ENCODE data around the gene HNMT.
"Not testable (repeated sequence)": the region's sequence is repeated elsewhere in the genome, so short reads cannot be mapped to it uniquely, and the experiment has no call there.

Gene HNMT

DNA sequence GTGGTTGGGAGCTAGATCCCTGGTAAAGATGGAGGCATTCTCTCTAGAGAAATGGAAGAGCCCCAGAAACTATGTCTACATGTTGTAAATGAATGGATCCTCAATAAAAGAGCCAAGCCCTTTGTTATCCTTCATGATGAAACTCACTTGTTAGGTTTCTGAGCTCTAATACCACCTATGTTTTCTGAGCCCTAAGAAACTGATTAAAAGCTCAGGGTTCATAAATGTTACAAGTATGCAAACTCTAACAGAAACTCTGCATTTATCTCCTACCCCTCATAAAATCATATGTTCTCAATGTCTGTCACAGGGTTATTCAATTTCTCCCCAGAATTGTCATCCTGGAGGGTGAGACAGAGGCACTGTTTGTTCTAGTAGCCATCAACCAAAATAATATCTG is 18.0 kb upstream of the HNMT start:
- DNase-seq (ENCODE audit: low read depth): no peak

DNA sequence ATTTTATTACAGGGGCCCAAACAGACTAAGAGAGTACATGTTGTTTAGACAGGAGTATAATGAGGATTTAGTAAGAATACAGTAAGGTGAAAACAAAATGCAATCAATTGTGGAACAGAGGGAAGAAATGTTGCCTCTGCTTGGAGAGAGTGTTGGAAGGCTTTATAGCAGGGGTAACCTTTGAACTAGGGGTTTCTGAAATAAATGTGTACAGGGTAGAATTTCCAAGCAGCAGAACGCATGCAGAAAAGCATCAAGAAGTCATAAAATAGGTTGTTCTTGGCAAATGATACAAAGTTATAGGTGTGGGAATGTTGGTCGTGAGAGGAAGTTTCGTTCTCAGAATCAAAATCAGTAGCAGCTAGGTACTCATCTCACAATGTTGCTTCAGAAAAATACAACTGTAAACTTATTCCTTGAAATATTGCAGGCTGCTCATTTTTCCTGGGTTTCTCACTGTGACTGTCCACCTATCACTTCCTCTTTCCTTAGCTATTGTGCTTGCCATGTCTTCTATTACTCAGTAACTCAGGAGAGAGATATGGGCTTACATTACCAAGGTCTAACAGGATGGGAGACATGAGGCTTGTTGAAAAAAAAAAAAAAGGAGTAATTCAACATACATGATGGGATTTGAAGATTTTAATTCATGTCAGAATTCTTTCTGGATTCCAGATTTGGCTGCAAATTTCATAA is 17.1 kb upstream of the HNMT start:
- DNase-seq (ENCODE audit: low read depth): no peak

DNA sequence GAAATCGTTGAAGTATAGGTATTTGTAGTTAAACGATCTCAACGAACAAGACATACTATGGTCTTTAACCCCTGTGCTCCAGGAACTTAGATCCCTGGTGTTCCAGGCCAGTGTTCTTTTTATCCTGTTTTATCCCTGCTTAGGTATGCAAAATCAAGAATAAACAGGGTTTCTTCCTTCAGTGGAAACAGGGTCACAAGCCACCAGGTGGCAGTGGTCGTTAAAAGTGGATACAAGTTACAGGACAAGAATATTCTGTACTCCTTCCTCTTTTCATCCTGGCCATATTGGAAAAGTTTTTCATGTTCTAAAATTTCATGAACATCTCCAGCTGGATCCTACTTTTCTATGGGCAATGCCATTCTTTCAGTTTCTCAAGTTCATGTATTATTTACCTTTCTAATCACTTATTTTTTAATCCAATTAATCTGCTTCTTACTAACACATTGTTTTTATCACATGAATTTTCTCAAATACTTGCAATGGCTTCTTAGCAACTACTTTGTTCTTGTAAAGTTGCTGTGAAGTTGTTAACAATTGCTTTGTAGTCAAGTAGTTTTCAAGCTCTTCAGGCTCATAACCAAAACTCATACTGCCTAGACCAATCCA is 16.4 kb upstream of the HNMT start:
- DNase-seq (ENCODE audit: low read depth): no peak

DNA sequence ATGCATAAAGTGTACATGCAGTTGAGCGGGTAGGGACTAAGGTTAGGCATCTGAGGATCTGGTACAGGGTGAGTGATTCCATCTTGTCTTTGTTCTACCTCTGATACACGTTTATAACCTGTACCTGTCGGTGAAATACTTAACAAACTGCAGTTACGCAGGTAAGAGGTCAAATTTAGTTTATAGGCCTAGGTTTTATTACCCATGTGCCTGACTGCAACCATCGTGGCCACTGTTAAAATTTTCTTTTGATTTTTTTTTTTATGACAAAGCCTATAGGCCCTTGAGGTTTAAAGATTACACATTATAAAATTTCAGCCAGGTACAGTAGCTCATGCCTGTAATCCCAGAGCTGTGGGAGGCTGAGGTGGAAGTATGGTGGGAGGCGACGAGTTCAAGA is 15.4 kb upstream of the HNMT start:
- DNase-seq (ENCODE audit: low read depth): no peak

DNA sequence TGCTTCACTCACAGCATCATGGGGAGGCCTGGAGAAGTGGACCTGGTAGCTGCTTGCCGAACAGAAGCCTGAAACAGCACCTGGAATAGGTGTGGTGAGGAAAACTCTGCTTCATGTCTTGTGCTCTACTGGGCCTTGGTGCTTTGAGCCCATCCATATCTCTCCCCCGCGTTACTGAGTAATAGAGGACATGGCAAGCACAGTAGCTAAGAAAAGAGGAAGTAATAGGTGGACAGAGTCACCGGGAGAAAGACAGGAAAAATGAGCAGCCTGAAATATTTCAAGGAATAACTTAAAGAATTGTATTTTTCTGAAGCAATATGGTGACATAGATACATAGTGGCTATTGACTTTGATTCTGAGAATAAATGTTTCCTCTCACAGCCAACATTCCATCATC is 14.0 kb upstream of the HNMT start:
- no peak for DNase-seq (ENCODE audit: low read depth)

DNA sequence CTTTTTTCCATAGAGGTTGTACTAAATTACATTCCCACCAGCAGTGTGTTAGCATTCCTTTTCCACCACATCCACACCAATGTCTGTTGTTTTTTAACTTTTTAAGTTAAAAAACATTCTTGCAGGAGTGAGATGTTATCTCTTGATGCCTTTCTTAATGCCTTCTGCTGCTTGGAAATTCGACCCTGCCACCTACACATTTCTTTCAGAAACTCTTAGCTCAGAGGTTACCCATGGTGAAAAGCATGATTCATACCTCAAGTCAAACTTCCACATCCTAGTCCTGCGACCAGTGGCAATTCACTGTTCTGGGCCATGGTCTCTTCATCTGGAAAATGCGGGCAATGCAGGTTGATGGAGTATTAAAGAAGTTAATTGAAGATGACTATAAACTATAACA is 12.7 kb upstream of the HNMT start:
- no peak for DNase-seq (ENCODE audit: low read depth)

DNA sequence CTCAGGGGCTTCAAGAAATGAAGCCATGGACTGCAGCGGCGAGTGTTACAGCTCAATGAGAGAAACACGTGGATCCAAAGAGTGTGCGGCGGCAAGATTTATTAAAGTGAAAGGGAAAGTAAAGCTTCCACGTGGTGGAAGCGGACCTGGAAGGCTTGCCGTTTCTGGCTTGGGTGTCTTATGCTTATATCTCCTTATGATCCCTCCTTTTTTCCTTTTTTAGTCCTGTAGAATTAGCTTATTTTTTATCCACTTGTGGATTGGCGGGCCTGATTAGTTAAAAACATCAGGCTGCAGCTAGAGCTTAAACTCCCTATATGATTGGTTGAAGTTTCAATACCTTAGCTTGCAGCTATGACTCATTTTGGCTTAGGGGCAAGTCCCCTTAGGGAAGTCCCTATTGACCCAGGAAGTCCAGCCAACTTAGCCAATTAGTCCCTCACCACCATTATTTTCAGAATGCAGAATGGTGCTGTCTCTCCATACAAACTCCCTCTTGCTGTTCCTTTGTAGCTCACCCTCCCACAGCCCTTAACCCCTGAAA is 11.6 kb upstream of the HNMT start:
- DNase-seq (ENCODE audit: low read depth): no peak

DNA sequence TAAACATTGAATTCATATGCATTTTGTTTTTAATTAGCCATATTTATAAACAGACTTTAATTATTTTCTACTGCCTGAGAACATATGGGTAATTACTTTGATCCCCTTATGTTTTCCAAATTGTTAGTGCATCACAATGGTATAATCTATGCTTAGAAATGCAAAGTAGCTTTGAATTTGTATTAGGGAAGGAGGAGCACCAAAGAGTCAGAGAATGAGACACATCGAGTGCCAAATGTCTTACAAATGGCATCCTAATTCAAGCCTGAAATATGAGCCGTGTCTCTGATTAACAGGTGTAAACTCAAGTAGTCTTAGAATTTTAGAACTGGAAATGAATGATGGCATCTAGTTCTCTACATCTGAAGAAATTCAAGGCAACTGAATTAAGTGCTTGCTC is 8.7 kb upstream of the HNMT start:
- DNase-seq (ENCODE audit: low read depth): no peak

DNA sequence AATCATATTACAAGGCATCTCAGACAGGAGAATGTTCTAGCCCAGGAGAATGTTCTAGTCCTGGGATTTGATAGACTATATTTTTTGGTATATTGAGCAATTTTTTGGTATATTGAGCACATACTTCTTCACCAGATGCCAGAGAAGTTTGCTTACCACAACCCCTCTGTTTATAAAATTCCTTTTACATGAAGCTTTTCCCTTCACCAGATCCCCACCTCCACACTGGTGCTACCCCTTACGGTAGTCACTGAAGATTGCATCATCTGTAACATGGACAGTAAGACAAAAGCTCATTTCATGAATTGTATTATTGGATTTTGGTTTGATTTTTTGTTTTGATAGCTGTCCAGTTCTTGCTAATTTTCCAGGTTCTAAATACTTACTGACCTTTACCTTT is 7.2 kb upstream of the HNMT start:
- no peak for DNase-seq (ENCODE audit: low read depth)

DNA sequence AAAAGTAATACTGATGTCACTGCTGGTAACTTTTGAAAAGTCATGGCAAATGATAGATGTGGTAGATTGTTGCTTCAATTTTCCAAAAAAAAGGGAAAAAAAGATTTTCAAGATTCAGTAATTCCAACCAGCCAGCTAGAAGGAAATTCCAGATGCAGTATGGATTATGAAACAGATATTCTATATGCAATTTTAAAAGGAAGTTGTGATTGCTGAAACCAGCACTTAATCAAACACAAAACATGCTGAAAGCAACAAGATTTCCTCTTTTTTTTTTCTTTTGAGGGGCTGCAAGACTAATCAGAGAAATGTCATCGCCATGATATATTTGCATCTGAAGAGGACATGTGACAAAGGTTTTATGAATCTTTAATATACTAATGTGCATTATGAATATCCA is 5.1 kb upstream of the HNMT start:
- no peak for DNase-seq (ENCODE audit: low read depth)

DNA sequence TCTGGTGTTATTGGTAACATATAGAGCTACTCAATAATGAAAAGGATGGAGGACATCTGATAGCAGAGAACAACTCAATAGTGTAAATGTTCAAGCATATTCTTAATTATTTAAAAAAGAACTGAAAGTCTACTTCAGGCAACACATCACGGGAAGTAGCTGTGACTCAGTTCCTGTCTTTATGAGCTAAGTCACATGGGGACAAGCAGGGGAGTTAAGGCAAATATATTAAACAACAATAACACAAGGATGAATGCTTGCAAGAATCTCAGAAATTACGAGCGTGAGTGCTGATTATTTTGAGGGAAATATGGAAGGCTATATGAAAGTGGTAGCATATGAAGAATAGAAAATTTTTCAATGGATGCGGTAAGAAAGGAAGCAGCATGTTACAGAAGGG is 4.0 kb upstream of the HNMT start:
- DNase-seq (ENCODE audit: low read depth): no peak

DNA sequence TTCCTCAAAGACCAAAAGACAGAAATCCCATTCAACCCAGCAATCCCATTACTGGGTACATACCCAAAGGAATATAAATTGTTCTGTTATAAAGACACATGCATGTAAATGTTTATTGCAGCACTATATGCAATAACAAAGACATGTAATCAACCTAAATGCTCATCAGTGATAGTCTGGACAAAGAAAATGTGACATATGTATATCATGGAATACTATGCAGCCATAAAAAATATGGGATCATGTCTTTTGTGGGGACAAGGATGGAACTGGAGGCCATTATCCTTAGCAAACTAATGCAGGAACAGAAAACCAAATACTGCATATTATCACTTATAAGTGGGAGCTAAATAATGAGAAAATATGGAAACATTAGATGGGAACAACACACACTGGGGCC is 2.7 kb upstream of the HNMT start:
- DNase-seq (ENCODE audit: low read depth): no peak

DNA sequence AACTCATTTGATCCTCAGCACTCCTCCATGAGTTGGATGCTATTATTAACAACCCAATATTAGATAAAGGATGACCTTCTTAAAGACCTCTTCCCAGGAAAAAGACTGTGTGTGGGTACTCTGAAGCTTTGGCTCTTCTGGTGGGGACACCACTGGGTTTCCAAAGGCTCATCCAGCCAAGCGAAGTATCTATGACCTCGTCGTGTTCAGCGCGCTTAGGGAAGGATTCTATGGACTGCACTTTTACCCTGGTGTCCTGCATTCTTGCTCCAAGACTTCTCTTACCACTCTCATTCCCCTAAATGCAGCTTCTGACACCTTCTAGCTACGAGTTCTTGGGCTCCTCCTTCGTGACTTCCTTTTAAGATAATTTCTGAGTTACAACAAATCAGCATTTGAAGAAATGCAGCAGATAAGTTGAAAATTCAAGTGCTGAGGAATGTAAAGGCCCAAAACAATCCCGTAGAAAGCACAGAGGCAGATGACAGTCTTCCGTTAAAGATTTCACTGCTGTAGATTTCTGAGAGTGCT is 673 bp upstream of the HNMT start:
- no peak for DNase-seq (ENCODE audit: low read depth)

DNA sequence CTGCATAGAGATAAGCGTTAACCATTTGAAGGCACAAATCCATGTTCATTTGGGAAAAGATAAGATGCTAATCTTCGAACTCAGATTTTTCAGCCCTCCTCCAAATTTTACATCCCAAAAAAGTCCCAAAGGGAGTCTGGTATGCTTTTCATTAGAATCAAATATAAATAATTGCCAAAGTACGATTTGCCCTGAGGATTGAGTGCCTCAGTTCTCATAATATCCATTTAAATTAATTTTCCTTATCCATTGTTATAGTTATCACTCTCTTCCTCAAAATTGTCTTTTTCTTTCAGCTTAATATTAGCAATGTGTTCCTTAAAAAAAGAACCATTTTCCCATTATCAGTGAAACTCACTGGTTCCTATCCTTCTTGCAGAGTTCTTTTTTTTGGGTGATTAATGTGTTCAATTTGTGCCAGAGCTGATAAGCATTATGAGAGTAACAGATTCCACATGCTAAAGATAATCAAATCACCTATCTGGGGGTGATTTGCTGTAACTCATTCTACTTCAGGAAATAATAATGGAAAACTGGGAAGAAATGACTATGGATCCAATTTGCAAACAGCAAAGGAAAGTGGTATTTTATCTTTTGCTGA is 686 bp downstream of the HNMT start:
- DNase-seq (ENCODE audit: low read depth): no peak

DNA sequence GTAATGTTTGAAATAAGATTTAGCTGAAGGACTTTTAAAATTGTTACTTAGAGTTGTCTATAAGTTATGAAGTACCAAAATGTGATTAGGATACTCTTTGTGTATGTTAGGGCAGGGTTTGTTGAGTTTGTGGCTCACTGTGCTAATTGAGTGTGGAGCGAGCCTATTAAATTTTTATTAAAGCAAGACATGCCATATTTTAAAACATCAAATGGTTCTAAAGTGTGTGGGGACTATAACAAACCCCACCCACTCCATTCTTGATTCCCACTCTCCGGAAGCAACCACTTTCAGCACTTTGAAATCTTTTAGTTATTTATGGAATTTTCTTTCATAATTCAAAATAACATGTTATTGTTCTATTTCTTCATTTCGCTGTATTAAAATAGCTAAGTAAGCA is 1.8 kb downstream of the HNMT start:
- DNase-seq (ENCODE audit: low read depth): no peak

DNA sequence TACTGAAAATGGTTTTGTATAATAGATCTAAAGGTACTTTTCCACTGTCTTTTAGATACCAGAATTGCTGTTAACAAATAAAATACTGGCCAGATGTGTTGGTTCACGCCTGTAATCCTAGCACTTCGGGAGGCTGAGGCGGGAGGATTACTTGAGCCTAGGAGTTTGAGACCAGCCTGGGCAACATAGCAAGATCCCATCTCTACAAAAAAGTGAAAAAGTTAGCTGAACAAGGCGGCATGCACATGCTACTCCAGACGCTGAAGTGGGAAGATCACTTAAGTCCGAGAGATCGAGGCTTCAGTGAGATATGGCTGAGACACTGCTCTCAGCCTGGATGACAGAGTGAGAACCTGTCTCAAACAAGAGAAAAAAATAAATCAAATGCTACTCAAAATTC is 2.8 kb downstream of the HNMT start:
- no peak for DNase-seq (ENCODE audit: low read depth)

DNA sequence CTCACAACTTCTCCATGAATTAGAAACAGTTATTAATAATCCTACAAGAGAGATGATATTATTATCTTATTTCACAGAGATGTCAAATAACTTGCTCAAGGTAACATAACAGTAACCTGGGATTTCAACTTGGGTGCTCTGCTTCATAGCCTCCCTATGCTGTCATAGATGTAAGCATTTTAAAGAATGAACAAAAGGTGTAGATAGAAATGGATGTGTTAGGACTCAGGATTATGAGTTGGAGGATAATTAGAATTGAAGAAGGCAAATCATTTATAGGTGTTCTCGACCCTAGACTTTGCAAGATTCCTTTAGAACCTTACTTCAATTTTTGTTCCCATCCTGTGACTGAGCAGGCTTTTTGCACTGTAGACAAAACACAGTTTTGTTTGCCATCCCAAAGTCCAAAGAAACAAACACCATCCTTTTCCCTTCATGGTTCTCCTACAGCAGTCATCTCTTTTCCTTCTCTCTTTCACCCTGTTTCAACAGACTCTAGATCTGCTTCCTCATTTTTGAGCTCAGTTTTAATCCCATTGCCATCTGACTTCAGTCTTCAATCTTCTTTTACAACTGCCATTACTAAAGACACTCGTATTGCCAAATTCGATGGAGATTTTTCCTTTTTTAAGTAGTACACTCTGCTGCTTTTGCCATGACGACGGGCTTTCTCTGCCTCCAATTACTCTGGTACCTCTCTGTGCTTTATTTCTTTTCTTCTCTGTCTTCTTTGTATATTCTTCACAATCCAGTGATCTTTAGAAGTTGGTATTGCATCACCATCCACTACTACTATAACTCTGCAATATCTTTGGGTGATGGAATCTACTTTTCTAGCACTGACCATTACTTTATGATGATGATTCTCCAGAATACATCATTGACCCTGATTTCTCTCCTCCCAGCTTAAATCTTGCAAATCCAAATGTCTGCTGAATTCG is 4.5 kb downstream of the HNMT start:
- no peak for DNase-seq (ENCODE audit: low read depth)

DNA sequence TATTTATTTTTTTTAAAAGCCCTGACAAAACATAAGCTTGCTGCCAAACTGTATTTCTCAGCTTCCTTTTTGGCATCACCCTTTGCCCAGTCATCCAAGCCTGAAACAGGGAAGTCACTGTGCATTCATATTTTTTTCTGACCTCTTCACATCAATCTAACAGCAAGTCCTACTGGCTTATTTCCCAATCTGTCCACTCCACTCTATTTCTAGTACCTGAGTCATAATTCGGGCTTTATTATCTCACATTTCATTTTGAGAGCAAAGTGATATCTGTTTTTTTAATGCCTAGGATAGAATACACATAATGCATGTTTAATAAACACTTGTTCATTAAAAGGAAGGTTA is 5.1 kb downstream of the HNMT start:
- no peak for DNase-seq (ENCODE audit: low read depth)

DNA sequence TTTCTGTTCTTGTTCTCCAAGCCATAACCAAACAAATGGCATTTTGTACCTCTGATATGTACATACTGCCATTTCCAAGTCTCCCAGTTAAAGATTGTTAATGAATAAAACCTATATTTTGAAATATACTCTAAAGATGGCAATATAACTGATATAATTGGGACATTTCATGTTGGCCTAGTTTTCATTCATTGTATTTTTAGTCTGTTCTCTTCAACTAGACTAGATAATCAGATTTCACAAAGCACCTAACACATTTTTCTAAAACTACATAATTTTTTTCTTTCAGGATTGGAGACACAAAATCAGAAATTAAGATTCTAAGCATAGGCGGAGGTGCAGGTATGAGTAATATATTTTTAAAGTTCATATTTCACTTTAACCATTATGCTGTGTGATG is 5.6 kb downstream of the HNMT start:
- no peak for DNase-seq (ENCODE audit: low read depth)

DNA sequence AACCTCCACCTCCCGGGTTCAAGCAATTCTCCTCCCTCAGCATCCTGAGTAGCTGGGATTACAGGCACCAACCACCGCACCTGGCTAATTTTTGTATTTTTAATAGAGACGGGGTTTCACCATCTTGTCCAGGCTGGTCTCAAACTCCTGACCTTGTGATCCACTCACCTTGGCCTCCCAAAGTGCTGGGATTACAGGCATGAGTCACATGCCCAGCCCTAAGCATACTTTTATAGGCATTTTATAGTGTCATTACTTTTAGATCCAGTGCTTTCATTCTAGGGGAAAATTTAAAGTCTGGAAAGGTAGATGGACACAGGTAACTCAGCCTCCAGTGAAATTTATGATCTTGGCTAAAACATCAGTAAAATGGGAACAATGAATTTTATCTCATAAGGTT is 7.0 kb downstream of the HNMT start:
- DNase-seq (ENCODE audit: low read depth): not testable (repeated sequence)

DNA sequence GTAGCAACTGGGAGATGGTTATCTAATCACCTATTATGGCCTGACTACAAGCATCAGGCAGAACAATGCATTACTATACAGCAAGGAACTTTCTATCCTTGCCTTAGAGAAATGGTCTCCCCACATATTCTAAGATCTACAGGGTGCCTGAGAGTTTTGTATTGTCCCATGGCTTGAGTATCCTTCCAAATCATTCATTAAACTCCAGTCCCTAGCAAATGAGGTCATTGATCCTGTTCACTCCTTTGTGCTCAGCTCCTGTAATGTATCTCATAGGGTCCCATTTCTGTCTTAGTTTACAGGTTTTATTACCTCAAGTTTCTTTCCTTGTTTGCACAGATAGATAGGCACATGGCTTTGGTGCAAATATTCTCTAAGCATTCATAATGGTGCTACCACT is 9.0 kb downstream of the HNMT start:
- DNase-seq (ENCODE audit: low read depth): no peak
